ENCODE measurements around the gene ZNF511. TPM values are rescaled to one million over a fixed set of nuclear protein-coding genes. Genes with fewer than 3 reads are reported as not detected.

ZNF511 gene
- total RNA-seq, 4 donors from 2014 or later, result 21.8 to 104 (median 27.2) TPM

DNA sequence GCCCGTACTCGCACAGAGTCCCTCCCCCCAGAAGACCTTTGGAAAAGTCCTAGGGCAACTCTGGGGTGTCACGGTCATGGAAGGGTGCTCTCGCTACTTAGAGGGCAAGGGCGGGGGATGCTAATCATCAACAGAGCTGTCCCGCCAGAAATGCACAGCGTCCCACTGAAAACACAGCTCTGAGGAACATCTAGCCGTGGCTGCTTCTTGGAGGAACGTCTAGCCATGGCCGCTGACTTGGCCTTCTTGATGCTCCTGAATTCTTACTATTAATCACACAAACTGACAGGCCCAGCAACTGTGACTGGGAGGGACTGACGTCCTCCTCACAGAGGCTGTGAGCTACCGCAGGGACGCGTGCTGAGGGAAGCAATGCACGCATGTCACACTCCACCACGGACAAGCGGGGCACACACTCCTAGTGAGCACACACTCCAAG is 1.8 kb upstream of the ZNF511 start:
- no peaks in the 10 kb centered on the region for H3K27me3 ChIP-seq
- H3K36me3 ChIP-seq, result peaks cover 0 to 7% (median 0%) of the 10 kb centered on the region in 4 donors
- no peak for TF ChIP-seq POLR2AphosphoS5 (IDR thresholded peaks at IDR 0.05)
- TF ChIP-seq, protein P1, sequence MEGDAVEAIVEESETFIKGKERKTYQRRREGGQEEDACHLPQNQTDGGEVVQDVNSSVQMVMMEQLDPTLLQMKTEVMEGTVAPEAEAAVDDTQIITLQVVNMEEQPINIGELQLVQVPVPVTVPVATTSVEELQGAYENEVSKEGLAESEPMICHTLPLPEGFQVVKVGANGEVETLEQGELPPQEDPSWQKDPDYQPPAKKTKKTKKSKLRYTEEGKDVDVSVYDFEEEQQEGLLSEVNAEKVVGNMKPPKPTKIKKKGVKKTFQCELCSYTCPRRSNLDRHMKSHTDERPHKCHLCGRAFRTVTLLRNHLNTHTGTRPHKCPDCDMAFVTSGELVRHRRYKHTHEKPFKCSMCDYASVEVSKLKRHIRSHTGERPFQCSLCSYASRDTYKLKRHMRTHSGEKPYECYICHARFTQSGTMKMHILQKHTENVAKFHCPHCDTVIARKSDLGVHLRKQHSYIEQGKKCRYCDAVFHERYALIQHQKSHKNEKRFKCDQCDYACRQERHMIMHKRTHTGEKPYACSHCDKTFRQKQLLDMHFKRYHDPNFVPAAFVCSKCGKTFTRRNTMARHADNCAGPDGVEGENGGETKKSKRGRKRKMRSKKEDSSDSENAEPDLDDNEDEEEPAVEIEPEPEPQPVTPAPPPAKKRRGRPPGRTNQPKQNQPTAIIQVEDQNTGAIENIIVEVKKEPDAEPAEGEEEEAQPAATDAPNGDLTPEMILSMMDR (IDR thresholded peaks at IDR 0.05), result no peak
- no peak for TF ChIP-seq POLR2A (IDR thresholded peaks at IDR 0.05)
- TF ChIP-seq EP300 (IDR thresholded peaks at IDR 0.05; ENCODE audit: low read depth), result no peak
- WGBS, 2 donors (ENCODE audit: low coverage in 1 of 2), result 89 to 93% methylated on average over 3 to 17 of the region's 17 CpGs
- DNase-seq, result no peak
- peak overlapping the region in 1 of 4 donors; percentile 84 for H3K4me3 ChIP-seq
- H3K9me3 ChIP-seq, result no peaks in the 10 kb centered on the region
- in situ Hi-C loops (cut with MboI; ENCODE audit: low pct_ligation_motif_present in 1 of 4, low pct_unique_long_range_greater_than_20kb in 1 of 4, low sequenced_read_pairs in 3 of 4) (no loop called here), intact Hi-C loops (cut with DNase I; ENCODE audit: low total_unique reads) (no loop called here)
- H3K4me1 ChIP-seq, result peaks cover 7 to 33% (median 18%) of the 10 kb centered on the region in 4 donors
- peak overlapping the region in 2 of 4 donors; percentile 97 to 98 for H3K27ac ChIP-seq

DNA sequence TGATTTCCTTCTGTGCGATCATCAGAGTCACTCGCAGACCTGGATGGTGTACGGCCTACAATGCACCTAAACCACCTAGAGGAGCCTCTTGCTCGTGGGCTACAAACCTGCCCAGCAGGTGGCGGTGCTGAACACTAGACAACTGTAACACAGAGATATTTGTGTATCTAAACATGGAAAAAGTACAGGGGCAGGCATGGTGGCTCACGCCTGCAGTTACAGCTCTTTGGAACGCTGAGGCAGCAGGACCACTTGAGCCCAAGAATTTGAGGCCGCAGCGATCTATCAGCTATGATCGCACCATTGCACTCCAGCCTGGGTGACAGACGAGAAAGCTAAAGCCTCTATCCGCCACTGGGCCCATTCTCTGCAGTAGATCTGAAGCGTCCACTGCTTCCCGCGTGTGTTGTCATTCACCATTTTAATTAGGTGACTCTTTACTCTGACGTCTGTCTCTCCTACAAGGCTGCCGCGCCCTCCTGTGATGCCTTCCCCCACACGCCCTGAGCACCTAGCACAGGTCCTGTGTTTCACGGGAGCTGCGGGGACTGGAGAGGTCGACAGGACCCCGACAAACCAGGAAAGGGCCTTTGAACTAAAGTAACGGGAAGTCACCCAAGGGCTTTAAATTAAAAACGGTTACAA is 816 bp upstream of the ZNF511 start:
- intact Hi-C loops (cut with DNase I; ENCODE audit: low total_unique reads) (no loop called here), in situ Hi-C loops (cut with MboI; ENCODE audit: low pct_ligation_motif_present in 1 of 4, low pct_unique_long_range_greater_than_20kb in 1 of 4, low sequenced_read_pairs in 3 of 4) (no loop called here)
- TF ChIP-seq, protein P1 (IDR thresholded peaks at IDR 0.05), result peak; percentile 60 to 82 (median 72)
- TF ChIP-seq POLR2AphosphoS5 (IDR thresholded peaks at IDR 0.05), result peak in 1 of 3 donors; percentile 33
- TF ChIP-seq EP300 (IDR thresholded peaks at IDR 0.05; ENCODE audit: low read depth), result no peak
- peak; percentile 50 for TF ChIP-seq POLR2A (IDR thresholded peaks at IDR 0.05)
- Histone ChIP-seq H3K27ac (peak overlapping the region; percentile 97 to 98 (median 98)), H3K36me3 (peaks cover 0 to 9% (median 0%) of the 10 kb centered on the region in 4 donors), H3K4me3 (peak overlapping the region; percentile 84 to 98 (median 93)), H3K9me3 (no peaks in the 10 kb centered on the region), H3K4me1 (peaks cover 7 to 33% (median 18%) of the 10 kb centered on the region in 4 donors), H3K27me3 (no peaks in the 10 kb centered on the region)
- 0 to 3% methylated on average over 6 to 25 of the region's 25 CpGs for WGBS, 2 donors (ENCODE audit: low coverage in 1 of 2)
- DNase-seq, result peak; percentile 91

DNA sequence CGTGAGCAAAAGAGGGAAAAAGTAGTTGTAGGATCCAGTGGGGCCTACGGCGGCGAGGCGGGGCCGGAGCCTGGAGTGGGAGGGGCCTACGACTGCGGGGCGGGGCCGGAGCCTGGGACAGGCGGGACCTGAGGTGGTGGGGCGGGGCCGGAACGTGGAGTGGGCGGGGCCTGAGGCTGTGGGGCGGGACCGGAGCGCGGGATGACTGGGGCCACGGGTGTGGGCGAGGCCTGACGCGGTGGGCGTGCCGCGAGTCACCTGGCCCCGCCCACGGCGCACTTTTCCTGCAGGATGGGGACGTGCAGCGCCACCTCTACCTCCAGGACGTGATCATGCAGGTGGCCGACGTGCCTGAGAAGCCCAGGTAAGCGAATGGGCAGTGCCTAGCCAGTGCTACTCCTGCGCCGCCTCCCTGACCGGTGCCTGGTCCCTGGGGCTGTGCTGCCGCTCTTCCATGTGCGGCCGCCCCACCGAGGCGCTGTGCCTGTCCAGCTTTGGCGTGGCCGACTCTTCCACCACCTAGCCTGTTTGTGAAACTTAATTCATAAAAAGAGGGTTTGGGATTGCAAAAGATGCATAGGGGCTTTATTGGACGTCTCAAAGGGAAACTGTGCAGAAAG is 496 bp downstream of the ZNF511 start:
- Histone ChIP-seq H3K36me3 (peaks cover 0 to 9% (median 0%) of the 10 kb centered on the region in 4 donors), H3K9me3 (no peaks in the 10 kb centered on the region), H3K4me1 (peaks cover 7 to 33% (median 18%) of the 10 kb centered on the region in 4 donors), H3K27ac (peak overlapping the region; percentile 97 to 98 (median 98)), H3K4me3 (peak overlapping the region; percentile 84 to 98 (median 93)), H3K27me3 (no peaks in the 10 kb centered on the region)
- peak; percentile 98 for DNase-seq
- in situ Hi-C loops (cut with MboI; ENCODE audit: low pct_ligation_motif_present in 1 of 4, low pct_unique_long_range_greater_than_20kb in 1 of 4, low sequenced_read_pairs in 3 of 4) (no loop called here), intact Hi-C loops (cut with DNase I; ENCODE audit: low total_unique reads) (no loop called here)
- TF ChIP-seq, protein P1 (IDR thresholded peaks at IDR 0.05), result peak in 1 of 5 experiments; percentile 9
- TF ChIP-seq POLR2AphosphoS5 (IDR thresholded peaks at IDR 0.05), result peak in 2 of 3 donors; percentile 15 to 30
- no peak for TF ChIP-seq POLR2A (IDR thresholded peaks at IDR 0.05)
- no peak for TF ChIP-seq EP300 (IDR thresholded peaks at IDR 0.05; ENCODE audit: low read depth)
- WGBS, 2 donors (ENCODE audit: low coverage in 1 of 2), result 13% methylated on average over 43 of the region's 46 CpGs; no CpG with 5 or more reads in 1 of the 2 donors

DNA sequence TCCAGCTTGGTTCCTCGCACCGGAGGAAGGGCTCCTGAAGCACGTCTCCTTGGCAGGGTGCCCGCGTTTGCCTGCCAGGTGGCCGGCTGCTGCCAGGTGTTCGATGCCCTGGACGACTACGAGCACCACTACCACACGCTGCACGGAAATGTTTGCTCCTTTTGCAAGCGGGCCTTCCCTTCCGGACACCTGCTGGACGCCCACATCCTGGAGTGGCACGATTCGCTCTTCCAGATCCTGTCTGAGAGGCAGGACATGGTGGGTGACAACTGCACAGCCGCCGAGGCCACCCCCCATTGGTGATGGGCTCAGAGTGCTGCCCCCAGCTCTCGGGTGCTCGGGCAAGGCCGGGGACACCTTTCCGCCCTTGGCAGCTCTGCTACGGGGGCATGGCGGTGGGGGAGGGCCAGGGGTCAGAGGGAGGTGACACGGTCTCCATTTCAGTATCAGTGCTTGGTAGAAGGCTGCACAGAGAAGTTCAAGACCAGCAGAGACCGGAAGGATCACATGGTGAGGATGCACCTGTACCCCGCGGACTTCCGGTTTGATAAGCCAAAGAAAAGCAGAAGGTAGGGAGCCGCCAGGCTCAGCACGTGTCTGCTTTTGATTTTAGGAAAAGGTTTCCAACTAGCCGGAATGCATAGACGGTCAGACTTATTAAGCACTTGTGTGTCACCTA is 1.1 kb downstream of the ZNF511 start:
- H3K36me3 ChIP-seq, result peaks cover 0 to 9% (median 0%) of the 10 kb centered on the region in 4 donors
- intact Hi-C loops (cut with DNase I; ENCODE audit: low total_unique reads) (no loop called here), in situ Hi-C loops (cut with MboI; ENCODE audit: low pct_ligation_motif_present in 1 of 4, low pct_unique_long_range_greater_than_20kb in 1 of 4, low sequenced_read_pairs in 3 of 4) (loop anchor here in 2 of 4 donors (10.0 kb wide), 2 partner anchors 45 to 75 kb away; no protein-coding TSS in a partner anchor)
- peaks cover 7 to 33% (median 18%) of the 10 kb centered on the region in 4 donors for H3K4me1 ChIP-seq
- peak overlapping the region in 3 of 4 donors; percentile 84 to 98 (median 92) for H3K4me3 ChIP-seq
- WGBS, 2 donors (ENCODE audit: low coverage in 1 of 2), result 63 to 77% methylated on average over 5 to 33 of the region's 33 CpGs
- H3K27ac ChIP-seq, result peak overlapping the region; percentile 97 to 98 (median 98)
- H3K9me3 ChIP-seq, result no peaks in the 10 kb centered on the region
- TF ChIP-seq POLR2A (IDR thresholded peaks at IDR 0.05) (no peak), POLR2AphosphoS5 (IDR thresholded peaks at IDR 0.05) (no peak), EP300 (IDR thresholded peaks at IDR 0.05; ENCODE audit: low read depth) (no peak)
- TF ChIP-seq, protein P1 (IDR thresholded peaks at IDR 0.05), result no peak
- H3K27me3 ChIP-seq, result no peaks in the 10 kb centered on the region
- peak; percentile 70 for DNase-seq

Measured in transverse colon (tissue), 4 donors.